Measurements from ENCODE around the gene CLIP2.
"Not testable (repeated sequence)": the region's sequence is repeated elsewhere in the genome, so short reads cannot be mapped to it uniquely, and the experiment has no call there.

CLIP2 gene

DNA sequence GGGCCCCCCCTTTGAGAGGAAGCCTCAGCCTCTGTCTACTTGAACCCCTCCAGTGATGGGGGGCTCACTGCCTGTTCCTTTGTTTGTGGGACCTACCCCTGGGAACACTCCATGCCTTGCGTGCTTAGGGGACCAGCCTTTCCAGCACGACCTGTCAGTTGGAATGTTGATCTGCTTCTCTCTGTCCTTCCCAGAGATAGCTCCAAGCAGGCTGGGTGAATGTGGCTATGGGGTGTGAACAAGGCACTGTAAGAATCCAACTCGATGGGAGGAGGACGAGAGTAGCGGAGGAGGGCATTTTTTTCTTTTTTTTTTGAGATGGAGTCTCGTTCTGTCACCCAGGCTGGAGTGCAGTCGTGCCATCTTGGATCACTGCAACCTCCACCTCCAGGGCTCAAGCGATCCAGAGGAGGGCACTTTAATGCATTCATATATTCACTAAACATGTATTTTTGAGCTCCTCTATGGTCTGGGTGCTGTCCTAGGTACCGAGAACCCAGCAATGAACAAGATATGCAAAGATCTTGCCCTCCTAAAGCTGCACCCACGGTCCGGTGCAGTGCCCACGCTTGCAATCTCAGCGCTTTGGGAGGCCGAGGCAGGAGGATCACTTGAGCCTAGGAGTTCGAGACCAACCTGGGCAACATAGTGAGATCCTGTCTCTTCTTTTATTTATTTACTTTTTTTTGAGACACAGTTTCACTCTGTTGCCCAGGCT lies 8.5 kb downstream of the CLIP2 start:
- DNase-seq (ENCODE audit: low read depth, low spot score), result no peak

DNA sequence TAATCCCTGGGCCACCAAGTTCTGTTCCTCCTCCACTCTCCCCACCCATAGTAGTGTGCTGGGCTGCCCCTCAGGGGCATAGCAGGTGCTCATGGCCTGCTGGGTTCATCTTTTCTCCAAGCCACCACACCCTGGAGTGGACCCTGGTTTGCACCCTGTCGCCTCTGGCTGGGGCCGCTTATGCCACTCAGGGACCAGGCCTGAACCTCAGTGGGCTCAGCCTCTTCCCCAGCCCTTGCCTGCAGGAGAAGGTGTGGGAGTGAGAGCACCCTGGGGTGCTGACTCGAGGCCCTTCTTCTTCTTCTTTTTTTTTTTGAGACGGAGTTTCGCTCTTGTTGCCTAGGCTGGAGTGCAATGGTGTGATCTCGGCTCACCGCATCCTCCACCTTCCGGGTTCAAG lies 10.2 kb downstream of the CLIP2 start:
- no peak for DNase-seq (ENCODE audit: low read depth, low spot score)

DNA sequence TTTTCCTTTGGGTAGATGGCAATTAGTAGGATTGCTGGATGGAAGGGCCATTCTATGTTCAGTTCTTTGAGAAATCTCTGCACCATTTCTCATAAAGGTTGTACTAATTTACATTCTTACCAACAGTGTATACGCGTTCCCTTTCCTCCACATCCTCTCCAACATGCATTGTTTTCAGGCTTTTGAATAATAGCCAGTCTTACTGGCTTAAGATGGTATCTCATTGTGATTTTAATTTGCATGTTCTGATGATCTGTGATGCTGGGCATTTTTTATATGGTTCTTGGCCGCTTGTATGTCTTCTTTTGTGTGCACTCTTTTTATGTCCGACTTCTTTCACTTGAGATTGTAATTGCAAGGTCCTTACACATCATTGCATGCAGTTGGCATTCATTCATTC lies 11.7 kb downstream of the CLIP2 start:
- DNase-seq (ENCODE audit: low read depth, low spot score), result no peak

DNA sequence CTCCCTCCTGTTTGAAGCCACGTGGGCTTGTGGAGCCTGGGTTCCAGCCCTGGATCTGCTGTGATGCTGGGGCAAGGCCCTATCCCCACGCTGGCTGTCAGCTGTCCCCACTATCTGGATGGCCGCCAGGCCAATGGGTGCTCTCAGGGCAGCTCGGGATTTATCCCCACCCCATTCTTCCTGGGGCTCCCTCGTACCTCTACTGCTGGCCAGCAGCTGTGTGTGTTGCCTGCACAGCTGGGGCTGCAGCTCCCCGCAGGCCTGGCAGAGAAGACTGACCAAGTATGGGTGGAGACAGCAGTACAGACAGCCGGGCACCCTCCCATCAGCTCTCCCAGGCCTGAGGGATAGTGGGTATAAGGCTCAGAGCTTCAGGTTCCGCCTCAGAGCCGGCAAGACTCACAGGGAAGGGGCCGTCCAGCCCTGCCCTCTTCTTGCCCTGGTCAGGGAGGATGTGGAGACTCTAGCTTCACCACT lies 13.6 kb downstream of the CLIP2 start:
- DNase-seq (ENCODE audit: low read depth, low spot score), result no peak

DNA sequence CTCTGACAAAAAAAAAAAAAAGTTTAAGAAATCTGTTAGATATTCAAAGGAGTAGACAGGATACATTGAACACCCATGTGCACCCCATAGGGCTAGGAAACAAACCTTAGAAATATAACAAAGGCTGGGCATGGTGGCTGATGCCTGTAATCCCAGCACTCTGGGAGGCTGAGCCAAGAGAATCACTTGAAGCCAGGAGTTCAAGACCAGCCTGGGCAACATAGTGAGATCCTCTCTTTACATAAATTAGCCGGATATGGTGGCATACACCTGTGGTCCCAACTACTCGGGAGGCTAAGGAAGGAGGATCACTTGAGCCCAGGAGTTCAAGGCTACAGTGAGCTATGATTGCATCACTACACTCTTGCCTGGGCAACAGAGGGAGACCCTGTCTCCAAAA lies 15.3 kb downstream of the CLIP2 start:
- no peak for DNase-seq (ENCODE audit: low read depth, low spot score)

DNA sequence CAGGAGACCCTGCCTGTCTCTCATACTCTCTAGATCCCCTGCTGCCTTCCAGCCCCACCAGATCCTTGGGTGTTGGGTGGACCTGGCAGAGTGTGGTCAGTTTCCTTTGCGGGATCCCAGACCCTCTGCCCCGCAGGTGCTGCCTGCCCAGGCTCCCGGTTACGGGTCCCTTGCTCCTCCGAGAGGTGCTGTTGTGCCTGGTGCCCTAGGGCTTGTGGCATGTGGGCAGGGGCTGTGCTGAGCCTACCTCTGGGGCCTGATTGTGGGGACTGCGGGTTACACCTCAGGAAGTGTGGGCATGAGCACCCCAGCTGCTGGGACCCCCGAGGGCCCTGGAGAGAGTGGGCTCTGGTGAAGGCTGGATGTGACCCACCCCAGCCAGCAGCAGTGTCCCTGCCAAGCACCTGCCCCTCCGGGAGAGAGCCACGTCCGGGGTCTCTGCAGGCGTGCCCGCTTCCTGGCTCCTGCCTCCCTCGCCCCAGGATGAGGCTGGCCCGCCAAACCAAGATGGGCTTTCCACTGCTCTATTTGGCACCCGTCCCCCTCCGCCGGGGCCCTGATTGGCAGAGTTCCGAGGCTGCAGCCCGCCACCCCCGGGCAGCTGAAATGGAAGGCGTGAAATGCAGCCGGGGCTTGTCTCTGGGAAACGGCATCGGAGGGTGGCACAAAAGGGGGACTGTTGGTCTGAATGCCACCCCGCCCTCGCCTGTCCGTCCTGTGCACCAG lies 17.0 kb downstream of the CLIP2 start:
- DNase-seq (ENCODE audit: low read depth, low spot score), result no peak

DNA sequence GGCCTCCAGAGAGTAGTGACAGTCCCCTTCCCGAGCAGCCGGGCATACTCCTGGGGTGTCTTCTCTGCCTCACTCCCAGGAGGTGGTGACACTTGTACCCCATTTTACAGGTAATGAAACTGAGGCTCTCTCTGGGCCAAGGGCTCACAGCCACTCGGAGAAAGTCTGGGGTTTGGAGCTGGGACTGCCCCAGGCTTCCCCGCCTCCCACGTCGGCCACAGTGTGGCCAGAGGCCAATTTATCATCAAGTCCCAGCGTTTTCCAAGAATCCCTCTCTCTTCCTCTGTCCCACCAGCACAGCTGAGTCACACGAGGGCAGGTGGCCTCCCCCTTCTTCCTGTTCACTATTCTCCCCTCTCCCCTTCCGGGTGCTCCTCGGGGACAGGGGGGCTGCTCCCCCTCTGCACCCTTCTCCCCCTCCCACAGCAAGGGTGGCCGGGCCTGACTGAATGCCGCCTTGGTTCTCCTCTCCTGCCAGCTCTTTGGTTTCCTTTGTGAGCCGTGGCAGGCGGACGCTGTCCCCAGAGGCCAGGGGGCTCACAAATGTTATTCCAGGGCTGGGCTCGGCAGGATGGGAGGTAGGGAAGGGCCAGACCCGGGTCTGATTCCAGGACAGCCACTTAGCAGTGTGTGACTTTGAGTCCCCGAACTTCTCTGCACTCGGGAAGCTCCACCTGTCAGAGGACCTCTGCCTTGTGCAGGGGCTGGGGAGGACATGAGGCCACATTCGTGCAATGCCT lies 17.7 kb downstream of the CLIP2 start:
- DNase-seq (ENCODE audit: low read depth, low spot score), result no peak

DNA sequence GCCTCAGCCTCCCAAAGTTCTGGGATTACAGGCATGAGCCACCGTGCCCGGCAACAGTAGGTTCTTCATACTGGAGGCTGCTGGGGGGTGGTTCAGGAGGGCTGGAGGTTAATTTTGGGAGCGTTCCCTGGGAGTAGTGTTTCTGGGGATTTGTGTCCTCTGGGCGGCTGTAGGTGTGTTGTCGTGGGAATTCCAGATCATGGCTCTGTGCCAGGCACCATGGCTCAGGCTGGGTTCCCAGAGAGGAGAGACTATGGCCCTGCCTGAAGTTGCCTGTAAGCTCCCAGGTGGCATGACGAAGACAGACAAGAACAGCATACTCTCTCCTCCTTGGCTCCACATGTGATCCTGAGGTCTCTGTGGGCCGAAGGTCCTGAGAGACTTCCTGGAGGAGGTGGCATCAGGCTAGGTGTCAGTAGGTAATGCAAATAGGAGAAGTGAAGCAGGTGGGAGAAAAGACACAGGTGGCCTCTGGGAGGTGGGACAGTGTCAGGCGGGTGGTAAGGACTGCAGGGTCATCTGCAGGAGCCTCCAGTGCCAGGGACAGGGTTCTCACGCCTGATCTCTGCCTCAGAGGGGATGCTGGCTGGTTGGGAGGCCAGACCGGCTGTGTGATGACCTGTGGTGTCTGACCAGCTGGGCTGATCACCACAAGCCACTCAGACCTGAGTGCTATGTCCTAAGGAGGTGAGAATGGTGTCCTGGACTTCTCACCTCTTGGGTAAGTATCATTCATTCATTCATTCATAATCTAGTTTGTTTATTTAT lies 18.7 kb downstream of the CLIP2 start:
- DNase-seq (ENCODE audit: low read depth, low spot score), result no peak

DNA sequence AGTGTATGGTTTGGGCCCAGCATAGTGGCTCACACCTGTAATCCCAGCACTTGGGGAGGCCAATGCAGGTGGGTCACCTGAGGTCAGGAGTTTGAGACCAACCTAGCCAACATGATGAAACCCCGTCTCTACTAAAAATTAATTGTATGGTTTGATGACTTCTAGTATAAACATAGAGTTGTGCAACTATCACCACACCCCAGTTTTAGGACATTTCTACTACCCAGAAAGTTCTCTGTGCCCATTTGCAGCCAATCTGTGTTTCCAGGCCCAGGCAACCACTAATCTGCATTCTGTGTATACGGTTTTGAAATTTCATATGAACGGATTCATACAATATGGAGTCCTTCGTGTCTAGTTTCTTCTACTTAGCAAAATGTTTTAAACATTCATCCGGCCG lies 20.0 kb downstream of the CLIP2 start:
- no peak for DNase-seq (ENCODE audit: low read depth, low spot score)

DNA sequence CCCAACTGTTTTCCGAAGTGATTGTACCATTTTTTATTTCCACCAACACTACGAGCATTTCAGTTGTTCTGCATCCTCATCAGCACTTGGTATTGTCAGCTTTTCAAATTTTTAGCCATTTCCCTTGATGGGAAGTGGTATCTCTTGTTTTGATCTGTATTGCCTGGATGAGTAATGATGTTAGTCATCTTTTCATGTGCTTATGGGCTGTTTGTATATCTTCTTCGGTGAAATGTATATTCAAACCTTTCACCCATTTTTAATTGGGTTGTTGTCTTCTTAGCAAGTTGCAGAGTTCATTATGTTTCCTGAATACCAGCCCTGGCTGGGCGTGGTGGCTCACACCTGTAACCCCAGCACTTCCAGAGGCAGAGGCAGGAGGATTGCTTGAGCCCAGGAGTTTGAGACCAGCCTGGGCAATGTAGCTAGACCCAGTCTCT lies 22.1 kb downstream of the CLIP2 start:
- no peak for DNase-seq (ENCODE audit: low read depth, low spot score)

DNA sequence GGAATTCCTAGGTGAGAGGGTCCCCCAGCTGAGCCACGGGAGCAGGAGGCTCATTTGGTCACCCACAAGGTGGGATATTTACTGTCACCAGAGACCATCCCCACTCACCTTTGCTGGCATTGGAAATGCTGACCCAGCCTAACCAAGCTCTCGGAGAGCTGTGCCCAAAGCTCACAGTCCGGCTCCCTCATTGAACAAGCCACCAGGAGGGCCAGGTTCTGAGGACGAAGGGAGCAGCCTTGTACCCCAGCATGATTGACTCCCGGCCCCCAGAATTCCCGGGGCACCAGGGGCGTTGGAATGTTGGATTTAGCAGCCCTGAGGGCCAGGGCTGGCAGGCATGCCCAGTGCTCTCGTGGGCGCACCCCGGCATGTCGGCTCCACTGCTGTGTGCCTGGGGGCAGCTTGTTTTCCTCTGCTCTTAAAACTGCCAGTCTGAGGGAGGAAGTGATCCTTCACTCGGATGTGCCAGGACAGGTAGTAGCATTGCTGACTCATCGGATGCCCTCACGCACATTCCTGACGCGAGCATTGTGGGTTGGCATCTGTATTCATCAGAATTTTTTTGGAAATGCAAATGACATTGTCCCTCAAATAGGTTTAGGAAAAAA lies 23.3 kb downstream of the CLIP2 start:
- DNase-seq (ENCODE audit: low read depth, low spot score), result no peak

DNA sequence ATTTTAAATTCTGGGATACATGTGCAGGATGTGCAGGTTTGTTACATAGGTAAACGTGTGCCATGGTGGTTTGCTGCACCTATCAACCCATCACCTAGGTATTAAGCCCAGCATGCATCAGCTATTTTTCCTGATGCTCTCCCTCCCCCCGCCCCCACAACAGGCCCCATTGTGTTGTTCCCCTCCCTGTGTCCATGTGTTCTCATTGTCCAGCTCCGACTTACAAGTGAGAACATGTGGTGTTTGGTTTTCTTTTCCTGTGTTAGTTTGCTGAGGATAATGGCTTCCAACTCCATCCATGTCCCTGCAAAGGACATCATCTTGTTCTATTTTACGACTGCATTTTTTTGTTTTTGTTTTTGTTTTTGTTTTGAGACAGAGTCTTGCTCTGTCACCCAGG lies 26.7 kb downstream of the CLIP2 start:
- not testable (repeated sequence) for DNase-seq (ENCODE audit: low read depth, low spot score)

DNA sequence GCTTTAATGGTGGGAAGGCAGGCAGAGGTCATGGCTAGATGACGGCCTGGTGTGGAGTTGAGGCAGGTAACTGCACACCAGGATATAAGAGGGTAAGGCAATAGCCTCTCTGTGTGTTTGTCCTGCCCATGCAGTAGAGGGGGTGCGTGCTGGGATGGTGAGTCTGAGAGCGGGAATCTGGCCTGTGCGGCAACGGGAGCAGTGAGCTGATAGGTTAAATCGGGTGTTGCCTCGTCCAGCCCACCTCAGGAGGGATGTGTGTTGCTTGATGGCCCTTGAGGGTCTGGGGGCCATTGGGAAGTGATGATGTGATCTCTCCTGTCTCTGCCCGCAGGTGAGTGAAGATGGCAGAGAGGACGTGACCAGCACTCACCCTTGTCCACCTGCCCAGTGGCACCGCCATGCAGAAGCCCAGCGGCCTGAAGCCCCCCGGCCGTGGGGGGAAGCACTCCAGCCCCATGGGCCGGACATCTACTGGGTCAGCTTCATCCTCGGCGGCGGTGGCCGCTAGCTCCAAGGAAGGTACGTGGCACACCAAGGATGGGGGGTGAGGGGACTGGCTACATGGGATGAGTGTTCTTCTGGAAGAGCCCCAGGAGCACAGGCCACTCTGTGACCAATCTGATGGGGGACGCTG lies 28.1 kb downstream of the CLIP2 start:
- no peak for DNase-seq (ENCODE audit: low read depth, low spot score)

DNA sequence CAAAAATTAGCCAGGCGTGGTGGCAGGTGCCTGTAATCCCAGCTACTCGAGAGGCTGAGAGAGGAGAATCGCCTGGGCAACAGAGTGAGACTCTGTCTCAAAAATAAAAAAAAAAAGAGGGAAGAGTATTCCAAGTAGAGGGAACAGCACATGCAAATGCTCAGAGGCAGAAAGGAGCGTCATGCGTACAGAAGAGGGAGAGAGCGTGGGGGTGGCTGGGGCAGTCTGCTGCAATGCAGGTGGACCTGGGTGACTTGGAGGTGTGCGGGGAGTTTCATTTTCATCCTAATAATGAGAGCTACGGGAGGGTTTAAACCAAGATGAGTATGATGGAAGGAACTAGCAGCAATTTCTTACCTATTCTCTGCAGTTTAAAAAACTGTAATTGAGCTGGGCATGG lies 28.8 kb downstream of the CLIP2 start:
- no peak for DNase-seq (ENCODE audit: low read depth, low spot score)

DNA sequence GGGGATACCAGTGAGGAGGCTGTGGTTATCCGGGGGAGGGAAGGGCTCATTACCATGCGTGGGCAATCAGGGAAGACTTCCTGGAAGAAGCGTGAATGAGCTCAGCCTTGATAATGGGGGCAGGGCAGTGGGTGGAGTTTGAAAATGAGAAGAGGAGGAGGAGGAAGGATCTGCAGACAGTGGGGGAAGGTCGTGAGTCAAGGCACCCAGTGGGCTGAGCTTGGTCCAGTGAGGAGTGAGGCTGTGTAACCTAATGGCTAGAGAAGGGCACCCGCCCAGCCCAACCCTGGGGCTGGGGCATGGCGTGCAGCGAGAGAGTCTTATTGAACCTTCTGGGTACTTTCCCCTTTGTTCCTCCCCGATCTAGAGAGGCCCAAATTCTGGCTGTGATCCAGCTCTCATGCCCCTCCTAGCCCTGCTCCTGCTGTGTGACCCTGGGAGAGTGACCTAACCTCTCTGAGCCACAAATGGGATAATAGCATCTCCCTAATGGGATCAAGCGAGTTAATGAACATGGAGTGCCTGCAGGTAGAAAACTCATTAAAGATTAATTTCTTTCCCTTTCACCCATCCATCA lies 31.5 kb downstream of the CLIP2 start:
- DNase-seq (ENCODE audit: low read depth, low spot score), result no peak

DNA sequence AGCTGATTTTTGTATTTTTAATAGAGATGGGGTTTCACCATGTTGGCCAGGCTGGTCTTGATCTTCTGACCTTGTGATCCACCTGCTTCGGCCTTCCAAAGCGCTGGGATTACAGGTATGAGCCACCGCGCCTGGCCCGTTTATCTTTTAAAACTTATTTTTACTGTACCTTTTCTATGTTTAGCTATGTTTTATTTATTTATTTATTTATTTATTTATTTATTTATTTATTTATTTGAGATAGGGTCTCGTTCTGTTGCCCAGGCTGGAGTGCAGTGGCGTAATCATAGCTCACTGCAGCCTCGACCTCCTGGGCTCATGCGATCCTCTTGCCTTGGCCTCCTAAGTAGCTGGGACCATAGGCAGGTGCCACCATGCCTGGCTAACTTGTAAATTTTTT lies 33.7 kb downstream of the CLIP2 start:
- not testable (repeated sequence) for DNase-seq (ENCODE audit: low read depth, low spot score)

DNA sequence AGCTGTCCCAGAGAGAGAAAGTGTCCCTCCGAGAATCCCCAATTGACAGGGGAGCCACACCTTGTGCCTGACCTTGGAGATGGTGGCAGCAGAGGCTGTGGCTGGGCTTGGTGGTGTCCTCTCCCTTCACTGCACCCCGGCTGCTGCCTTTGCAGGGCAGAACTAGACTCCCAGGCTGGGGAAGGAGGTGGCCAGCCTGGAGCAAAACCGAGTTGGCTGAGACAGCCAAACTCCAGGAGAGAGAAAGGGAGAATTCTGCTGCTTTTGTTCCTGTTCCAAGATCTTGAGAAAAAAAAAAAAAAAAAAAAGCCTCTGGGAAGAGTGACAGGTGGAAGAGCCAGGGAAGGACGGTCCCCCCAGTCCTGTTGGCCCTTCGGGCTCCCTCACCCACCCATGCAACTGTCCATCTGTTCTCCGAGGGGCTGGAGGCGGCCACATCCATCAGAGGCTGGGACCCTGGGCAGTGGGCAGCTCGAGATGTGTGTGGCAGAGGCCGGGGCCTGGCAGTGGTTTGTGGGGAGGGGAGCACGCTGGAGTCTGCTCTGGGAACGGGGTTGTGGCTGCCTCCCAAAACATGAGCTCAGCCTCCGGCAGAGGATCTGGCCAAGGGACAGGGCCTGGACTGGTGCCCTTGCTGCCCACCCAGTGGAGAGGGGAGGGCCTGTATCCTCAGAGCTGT lies 35.5 kb downstream of the CLIP2 start:
- DNase-seq (ENCODE audit: low read depth, low spot score), result no peak

DNA sequence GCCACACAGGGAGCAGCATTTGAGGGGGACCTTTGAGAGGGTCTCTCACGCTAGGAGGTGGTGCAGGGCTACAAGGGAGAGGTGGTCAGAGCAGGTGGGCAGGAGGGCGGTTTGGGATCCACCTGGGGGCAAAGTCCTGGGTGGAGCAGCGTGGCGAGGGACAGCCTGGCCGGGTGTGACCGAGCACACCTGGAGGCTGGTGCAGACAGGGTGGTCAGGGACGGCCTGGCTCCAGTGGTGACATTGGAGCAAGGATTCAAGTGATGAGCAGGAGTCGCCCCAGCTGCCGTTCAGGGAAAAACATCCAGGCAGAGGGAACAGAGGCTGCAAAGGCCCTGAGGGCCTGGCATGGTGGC lies 36.0 kb downstream of the CLIP2 start:
- DNase-seq (ENCODE audit: low read depth, low spot score), result no peak

DNA sequence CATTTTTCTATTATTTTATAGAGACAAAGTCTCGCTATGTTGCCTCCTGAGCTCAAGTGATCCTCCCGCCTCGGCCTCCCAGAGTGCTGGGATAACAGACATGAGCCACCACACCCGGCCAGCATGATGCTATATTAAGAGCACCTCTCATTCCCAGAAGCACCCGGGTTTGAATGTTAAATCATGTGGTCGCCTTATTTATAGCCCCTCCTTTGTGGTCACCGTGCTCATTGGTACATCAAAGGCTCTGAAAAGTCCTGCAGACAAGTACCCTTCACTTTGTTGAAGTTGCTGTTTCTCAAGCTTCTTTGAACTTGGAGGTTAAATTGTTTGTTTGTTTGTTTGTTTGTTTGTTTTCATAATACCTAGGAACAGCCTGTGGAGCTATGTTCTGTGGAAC lies 40.0 kb downstream of the CLIP2 start:
- no peak for DNase-seq (ENCODE audit: low read depth, low spot score)
